T1000 (cell line): ENCODE results near the gene CDH22.
A peak's percentile ranks its signal among the peaks of the same experiment; 100 is the strongest.

Experiments used
- DNase-seq: peaks from one replicate; lab custom pipeline; 2025; ENCODE audit warnings: mixed read lengths; lab: John Stamatoyannopoulos, UW

CDH22 gene

GRCh38 chr20:46240065-46240464 lies 68.2 kb downstream of the CDH22 start:
- DNase-seq, result no peak

- DNase-seq, result no peak
Measured at GRCh38 chr20:46237736-46238135, 70.6 kb downstream of the CDH22 start.

- DNase-seq, result no peak
Measured at GRCh38 chr20:46237227-46237626, 71.1 kb downstream of the CDH22 start.

GRCh38 chr20:46235077-46235476 lies 73.2 kb downstream of the CDH22 start:
- no peak for DNase-seq

GRCh38 chr20:46233701-46234100 lies 74.6 kb downstream of the CDH22 start:
- no peak for DNase-seq

GRCh38 chr20:46232539-46232938 lies 75.8 kb downstream of the CDH22 start:
- DNase-seq, result no peak

GRCh38 chr20:46230801-46231282 lies 77.5 kb downstream of the CDH22 start:
- DNase-seq, result no peak

GRCh38 chr20:46230106-46230491 lies 78.2 kb downstream of the CDH22 start:
- no peak for DNase-seq

GRCh38 chr20:46229478-46230105 lies 78.7 kb downstream of the CDH22 start:
- DNase-seq, result no peak

GRCh38 chr20:46228670-46229069 lies 79.6 kb downstream of the CDH22 start:
- no peak for DNase-seq

- no peak for DNase-seq
Measured at GRCh38 chr20:46227272-46227767, 81.0 kb downstream of the CDH22 start.

GRCh38 chr20:46226602-46227001 lies 81.7 kb downstream of the CDH22 start:
- DNase-seq, result peak; percentile 49

GRCh38 chr20:46222521-46223007 lies 85.7 kb downstream of the CDH22 start:
- DNase-seq, result no peak

GRCh38 chr20:46221256-46221833 lies 87.0 kb downstream of the CDH22 start:
- DNase-seq, result no peak

- no peak for DNase-seq
Measured at GRCh38 chr20:46220455-46221207, 87.7 kb downstream of the CDH22 start.

- DNase-seq, result no peak
Measured at GRCh38 chr20:46219920-46220319, 88.4 kb downstream of the CDH22 start.

- DNase-seq, result no peak
Measured at GRCh38 chr20:46219190-46219589, 89.1 kb downstream of the CDH22 start.

- no peak for DNase-seq
Measured at GRCh38 chr20:46218656-46219055, 89.6 kb downstream of the CDH22 start.

GRCh38 chr20:46217583-46217982 lies 90.7 kb downstream of the CDH22 start:
- DNase-seq, result no peak

GRCh38 chr20:46216770-46217464 lies 91.4 kb downstream of the CDH22 start:
- DNase-seq, result no peak

GRCh38 chr20:46215913-46216707 lies 92.2 kb downstream of the CDH22 start:
- DNase-seq, result peak; percentile 91
